ENCODE measurements around the gene FJX1. TPM values are rescaled to one million over a fixed set of nuclear protein-coding genes. Genes with fewer than 3 reads are reported as not detected.

The FJX1 gene
- total RNA-seq: 29.5 TPM

GRCh38 chr11:35617687-35618496 lies at the start of gene FJX1:
TSS of gene FJX1 (plus strand) at chr11:35618460. CDS start at chr11:35618637, 177 bp downstream.

GRCh38 chr11:35662649-35663407 lies 44.6 kb downstream of the FJX1 start, which contains the start of gene TRIM44:
TSS of gene TRIM44 (plus strand) at chr11:35662775. CDS start at chr11:35663112, 337 bp downstream.

Other genes starting within 250 kb of the FJX1 start
- gene SLC1A2, start 198.9 kb upstream of the FJX1 start, total RNA-seq: 101 TPM
- 20.3 TPM for gene PAMR1, start 92.8 kb upstream of the FJX1 start, total RNA-seq
- gene TRIM44, start 44.3 kb downstream of the FJX1 start, total RNA-seq: 32.0 TPM